Measurements from ENCODE around the gene METTL23.
"Not testable (repeated sequence)": the region's sequence is repeated elsewhere in the genome, so short reads cannot be mapped to it uniquely, and the experiment has no call there.

Gene METTL23

GRCh38 chr17:76714336-76714735 lies 12.3 kb upstream of the METTL23 start:
- no peak for DNase-seq

- DNase-seq = peak; percentile 77
Measured at GRCh38 chr17:76714822-76715495, 11.7 kb upstream of the METTL23 start.

GRCh38 chr17:76715496-76715830 lies 11.2 kb upstream of the METTL23 start:
- no peak for DNase-seq

DNA sequence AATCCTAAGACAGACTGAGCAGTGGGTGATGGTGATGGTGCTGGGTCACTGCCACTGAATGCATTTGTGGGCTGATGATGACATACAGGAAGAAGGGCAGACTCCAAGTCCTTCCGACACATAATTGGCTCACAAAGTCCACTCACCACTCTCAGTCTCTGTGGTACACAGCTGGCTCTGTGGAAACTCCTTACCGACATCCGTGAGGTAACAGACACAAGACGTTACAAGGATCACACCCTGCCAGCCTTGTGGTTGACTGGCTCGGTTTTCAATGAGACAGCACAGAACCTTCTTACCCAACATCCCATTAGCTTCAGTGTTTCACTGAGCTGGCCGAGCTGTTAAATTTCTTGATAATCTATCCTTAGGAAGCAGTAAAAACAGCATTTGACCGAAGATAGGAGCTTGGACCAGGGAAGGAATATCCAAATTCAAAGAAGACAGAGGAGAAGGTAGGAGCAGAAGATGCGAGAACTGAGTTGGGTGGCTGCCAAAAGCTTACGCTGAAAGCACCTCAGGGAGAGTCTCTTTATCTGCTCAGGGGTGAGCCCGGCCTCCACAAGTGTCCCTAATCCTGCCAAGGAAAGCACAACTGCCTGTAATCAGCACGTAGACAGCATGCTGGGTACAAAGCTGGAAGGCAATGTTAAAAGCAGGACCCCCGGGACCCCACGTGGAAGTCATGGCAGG lies 10.3 kb upstream of the METTL23 start:
- DNase-seq = peak; percentile 29

GRCh38 chr17:76716839-76717215 lies 9.8 kb upstream of the METTL23 start:
- no peak for DNase-seq

- no peak for DNase-seq
Measured at GRCh38 chr17:76718516-76718915, 8.1 kb upstream of the METTL23 start.

GRCh38 chr17:76720211-76720610 lies 6.4 kb upstream of the METTL23 start:
- DNase-seq = no peak

- no peak for DNase-seq
Measured at GRCh38 chr17:76720941-76721340, 5.7 kb upstream of the METTL23 start.

- DNase-seq = no peak
Measured at GRCh38 chr17:76721463-76721862, 5.2 kb upstream of the METTL23 start.

- DNase-seq = no peak
Measured at GRCh38 chr17:76722279-76722678, 4.4 kb upstream of the METTL23 start.

GRCh38 chr17:76722977-76723376 lies 3.7 kb upstream of the METTL23 start:
- DNase-seq = not testable (repeated sequence)

DNA sequence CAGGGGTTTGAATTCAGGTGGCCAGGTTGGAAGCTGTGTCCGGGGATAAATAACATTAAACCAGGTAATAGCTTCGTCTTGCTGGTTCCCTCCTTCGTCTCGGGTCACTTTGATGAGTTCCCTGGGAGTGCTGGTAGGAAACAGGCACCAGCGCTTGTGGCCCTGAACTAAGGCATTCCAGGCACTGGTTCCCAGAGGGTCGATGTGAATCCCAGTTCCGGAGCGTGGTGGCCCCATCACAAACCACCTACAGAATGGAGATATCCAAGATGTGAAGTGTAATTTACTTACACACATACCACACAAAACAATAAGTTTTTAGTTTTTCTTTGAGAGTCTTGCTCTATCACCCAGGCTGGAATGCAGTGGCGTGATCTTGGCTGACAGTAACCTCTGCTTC lies 2.8 kb upstream of the METTL23 start:
- no peak for DNase-seq

DNA sequence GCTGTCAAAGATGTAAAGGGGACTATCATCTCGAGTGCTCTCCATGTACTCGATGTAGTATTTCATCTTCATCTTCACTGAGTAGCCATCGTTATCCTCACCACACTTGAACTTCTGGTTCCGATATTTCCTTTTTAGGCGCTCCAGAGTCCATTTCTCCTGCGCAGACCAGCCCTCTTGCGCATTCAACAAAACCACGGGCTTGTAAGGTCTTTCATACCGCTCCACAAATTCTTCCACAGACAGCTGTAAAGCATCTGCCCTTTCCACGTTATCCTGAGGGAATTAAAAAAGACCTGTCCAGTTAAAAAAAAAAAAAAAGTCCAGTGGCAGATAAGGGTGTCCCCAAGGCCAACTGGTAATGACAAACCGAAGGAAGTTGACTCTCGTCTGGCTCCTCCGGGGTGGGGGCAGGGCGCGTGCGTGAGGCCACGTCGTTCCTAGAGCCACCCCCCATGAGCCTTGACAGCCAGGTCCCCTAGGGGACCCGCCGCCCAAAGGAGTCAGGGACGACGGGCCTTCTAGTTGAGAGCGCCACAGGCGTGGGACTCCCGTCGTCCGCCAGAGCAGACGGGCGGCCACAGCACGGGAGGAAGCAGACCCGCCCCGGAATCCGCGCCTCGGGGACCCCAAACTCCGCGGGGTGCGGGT lies 934 bp upstream of the METTL23 start:
- DNase-seq = peak; percentile 79

- peak; percentile 96 for DNase-seq
Measured at GRCh38 chr17:76726231-76726775, 336 bp upstream of the METTL23 start, which contains the start of gene JMJD6. JMJD6 (minus strand) TSS chr17:76726606; CDS start chr17:76726475, 131 bp downstream.

DNA sequence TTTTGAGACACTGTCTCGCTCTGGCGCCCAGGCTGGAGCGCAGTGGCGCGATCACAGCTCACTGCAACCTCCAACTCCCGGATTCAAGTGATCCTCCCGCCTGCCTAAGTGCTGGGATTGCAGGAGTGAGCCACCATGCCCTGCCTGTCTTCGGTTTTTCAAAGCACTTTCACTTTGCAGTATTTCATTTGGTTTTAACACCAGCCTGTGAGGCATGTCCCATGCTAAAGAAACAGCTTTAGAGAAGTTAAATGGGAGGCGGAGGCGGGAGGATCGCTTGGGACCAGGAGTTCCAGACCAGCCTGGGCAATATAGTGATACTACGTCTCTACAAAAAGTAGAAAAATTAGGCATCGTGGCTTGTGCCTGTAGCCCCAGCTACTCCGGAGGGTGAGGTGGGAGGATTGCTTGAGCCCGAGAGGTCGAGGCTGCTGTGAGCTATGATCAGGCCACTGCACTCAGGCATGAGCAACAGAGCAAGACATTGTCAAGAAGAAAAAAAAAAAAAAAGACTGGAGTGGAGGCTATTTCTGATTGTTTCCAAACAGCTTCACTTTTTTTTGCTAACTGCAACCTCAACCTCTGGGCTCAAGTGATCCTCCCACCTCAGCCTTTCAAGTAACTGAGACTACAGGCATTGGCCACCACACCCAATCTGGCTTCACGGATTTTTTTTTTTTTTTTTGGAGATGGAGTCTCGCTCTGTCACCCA lies 1.3 kb downstream of the METTL23 start:
- DNase-seq = peak; percentile 20

DNA sequence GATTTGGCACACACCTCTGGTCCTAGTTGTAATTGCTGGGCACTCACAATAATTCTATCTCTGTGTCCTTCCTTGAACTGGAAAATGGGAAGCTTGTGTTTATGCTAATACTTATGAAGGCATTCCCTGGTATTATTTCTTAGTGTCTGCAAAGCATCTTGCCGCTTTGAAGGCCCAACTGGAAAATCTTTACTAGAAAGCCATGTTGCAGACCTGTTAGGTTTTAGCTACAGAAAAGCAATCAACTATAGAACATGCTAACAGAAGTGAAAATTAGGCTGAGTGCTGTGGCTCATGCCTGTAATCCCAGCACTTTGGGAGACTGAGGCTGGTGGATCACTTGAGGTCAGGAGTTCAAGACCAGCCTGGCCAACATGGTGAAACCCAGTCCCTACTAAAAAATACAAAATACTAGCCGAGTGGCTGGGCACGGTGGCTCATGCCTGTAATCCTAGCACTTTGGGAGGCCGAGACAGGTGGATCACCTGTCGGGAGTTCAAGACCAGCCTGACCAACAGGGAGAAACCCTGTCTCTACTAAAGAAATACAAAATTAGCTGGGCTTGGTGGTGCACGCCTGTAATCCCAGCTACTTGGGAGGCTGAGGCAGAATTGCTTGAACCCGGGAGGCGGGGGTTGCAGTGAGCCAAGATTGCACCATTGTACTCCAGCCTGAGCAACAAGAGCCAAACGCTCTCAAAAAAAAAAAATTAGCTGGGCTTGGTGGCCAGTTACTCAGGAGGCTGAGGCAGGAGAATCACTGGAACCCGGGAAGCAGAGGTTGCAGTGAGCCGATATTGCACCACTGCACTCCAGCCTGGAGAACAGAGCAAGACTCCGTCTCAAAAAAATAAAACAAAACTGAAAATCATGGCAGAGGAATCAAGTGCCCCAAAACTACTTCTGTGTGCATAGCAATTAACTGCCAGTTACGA lies 5.4 kb downstream of the METTL23 start:
- DNase-seq = not testable (repeated sequence)

- DNase-seq = no peak
Measured at GRCh38 chr17:76732734-76733617, 6.3 kb downstream of the METTL23 start.

DNA sequence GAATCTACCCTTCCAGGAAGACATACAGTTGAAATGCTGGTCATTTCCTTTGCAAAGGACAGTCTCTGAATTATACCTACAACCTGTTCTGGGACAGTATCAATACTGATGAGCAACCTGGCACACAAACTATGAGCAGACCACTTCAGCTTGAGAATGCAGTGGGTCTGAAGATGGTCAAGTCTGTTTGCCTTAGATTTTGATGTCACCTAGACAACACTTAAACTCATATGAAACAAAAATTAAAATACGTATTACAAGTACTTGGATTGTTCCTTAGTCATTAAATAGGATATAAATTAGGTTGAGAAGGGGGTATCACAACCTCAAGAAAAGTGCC lies 6.9 kb downstream of the METTL23 start:
- DNase-seq = no peak

DNA sequence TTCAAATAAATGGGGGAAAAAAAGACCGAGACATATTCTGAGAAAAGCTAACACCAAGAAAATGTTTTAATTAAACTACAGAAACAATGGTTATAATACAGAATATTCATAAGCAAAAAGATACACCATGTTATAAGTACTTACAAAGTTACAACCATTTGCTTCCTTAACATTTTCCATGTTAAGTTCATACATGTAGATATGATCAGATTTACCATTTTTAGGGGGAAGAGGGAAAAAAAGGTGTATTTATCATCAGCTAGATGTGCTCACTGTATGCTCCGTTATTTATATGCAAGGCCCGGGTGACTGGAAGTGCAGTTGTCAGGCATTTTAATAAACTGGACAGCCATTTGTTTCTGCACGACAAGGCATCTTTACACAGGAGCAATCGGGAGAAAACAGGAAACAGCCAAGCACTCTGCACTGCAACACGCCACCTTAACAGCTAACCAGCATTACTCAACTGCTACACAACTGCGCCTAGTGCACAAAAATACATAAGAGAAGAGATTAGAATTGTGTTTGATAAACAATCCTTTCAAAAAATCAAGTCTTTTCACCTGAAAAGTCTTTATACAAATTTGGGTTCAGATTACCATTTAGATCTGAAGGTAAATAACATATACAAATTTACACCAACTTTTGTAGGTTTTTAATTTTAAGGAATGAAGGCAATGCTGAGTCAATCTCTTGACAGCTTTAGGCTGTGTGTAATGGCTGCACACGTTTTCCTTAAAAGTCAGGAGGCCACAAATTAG lies 7.6 kb downstream of the METTL23 start:
- DNase-seq = peak; percentile 20

GRCh38 chr17:76735006-76735405 lies 8.4 kb downstream of the METTL23 start:
- DNase-seq = no peak

Data from activated naive CD4-positive, alpha-beta T cell treated with Interleukin-2 at 50 U/mL for 16 hours (primary cell).